Measurements from ENCODE around the gene EYA2.

Gene EYA2

DNA sequence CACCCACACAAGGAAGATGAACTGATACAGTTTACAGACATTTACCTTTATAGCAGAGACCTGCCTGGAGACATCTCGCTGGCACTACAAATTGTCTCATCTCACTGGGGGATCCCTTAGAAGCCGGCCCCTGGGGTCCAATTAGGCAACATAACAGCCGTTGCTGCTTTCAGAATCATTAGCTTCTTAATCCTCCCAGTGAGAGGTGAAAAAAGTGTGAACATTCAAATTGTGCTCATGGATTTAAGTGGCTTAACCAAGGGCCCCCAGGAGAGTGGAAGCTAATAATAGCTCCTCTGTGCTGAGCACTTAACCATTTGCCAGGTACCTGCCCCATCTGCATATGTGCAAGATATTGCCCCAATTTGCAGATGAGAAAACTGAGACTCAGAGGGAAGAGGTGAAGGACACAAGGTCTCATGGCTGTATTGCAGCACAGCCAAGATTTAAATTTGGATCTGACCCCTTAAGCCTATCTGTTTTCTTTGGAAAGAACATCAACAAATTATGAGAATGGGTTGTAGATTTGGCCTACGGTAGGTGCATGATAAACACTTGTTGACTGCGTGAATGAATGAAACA, 101.0 kb downstream of the EYA2 start:
- Histone ChIP-seq H3K36me3 (ENCODE audit: insufficient read depth, low read length) (no peaks in the 10 kb centered on the region), H3K4me3 (ENCODE audit: low read length) (no peak overlapping the region), H3K27ac (ENCODE audit: low read depth, low read length) (no peak overlapping the region; the same call in 1 of the 2 replicates), H3K9ac (ENCODE audit: low read depth, low read length) (no peak overlapping the region), H3K9me3 (ENCODE audit: insufficient read depth, low read depth, low read length) (no peaks in the 10 kb centered on the region), H3K4me1 (ENCODE audit: insufficient read depth, low read length) (peaks cover 24% of the 10 kb centered on the region), H3K27me3 (ENCODE audit: insufficient read depth, low read length) (no peaks in the 10 kb centered on the region; the same call in 1 of the 2 replicates)
- 47% methylated on average over 5 of the region's 5 CpGs for WGBS

GRCh38 chr20:46997187-46997586, 102.5 kb downstream of the EYA2 start:
- Histone ChIP-seq H3K27me3 (ENCODE audit: insufficient read depth, low read length) (no peaks in the 10 kb centered on the region; the same call in 1 of the 2 replicates), H3K4me3 (ENCODE audit: low read length) (no peak overlapping the region), H3K27ac (ENCODE audit: low read depth, low read length) (no peak overlapping the region), H3K36me3 (ENCODE audit: insufficient read depth, low read length) (no peaks in the 10 kb centered on the region), H3K4me1 (ENCODE audit: insufficient read depth, low read length) (peaks cover 21% of the 10 kb centered on the region), H3K9ac (ENCODE audit: low read depth, low read length) (no peak overlapping the region), H3K9me3 (ENCODE audit: insufficient read depth, low read depth, low read length) (no peaks in the 10 kb centered on the region)
- WGBS, result 86% methylated on average over 2 of the region's 2 CpGs

DNA sequence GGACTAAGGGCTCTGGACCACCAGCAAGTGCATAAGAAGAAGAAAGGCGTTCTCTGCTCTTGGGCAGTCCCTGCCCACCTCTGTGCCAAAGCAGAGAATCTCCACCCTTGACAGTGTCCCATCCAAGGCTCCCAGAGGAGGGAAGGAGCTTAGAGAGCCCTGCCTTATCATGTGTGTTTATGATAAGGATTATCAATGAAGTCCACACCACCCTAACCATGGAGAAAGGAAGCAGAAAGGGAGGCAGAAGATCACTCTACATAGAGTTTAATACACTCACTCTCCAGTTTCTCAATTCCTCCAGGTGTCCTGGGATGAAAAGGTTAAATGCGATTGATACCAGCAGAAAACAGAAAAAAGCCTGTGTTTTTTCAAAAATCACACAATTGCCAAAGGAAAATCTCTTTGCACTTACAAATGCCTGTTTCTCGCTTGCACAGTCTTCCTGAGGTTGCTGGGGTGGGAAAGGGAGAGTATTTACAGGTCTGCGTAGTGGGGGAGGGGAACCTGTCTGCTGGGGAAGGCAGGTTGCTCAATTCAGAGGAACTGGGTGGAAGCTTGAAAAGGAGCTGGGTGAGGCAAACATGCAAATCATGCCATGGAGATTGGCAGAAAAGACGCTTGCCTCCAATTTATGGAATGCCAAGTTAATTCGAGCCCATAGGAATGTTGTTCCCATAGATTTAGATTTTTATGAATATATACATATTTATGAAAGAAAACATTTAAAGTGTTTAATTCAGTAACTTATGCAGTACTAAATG, 104.0 kb downstream of the EYA2 start:
- Histone ChIP-seq H3K27ac (ENCODE audit: low read depth, low read length) (no peak overlapping the region), H3K4me1 (ENCODE audit: insufficient read depth, low read length) (peaks cover 10% of the 10 kb centered on the region), H3K4me3 (ENCODE audit: low read length) (no peak overlapping the region), H3K27me3 (ENCODE audit: insufficient read depth, low read length) (no peaks in the 10 kb centered on the region; the same call in 1 of the 2 replicates), H3K9me3 (ENCODE audit: insufficient read depth, low read depth, low read length) (no peaks in the 10 kb centered on the region), H3K36me3 (ENCODE audit: insufficient read depth, low read length) (no peaks in the 10 kb centered on the region), H3K9ac (ENCODE audit: low read depth, low read length) (no peak overlapping the region)
- WGBS, result 47% methylated on average over 5 of the region's 6 CpGs

- Histone ChIP-seq H3K9me3 (ENCODE audit: insufficient read depth, low read depth, low read length) (0 out of 2 replicates have a peak, but pooled peaks cover 3% of the 10 kb centered on the region), H3K36me3 (ENCODE audit: insufficient read depth, low read length) (no peaks in the 10 kb centered on the region), H3K27me3 (ENCODE audit: insufficient read depth, low read length) (no peaks in the 10 kb centered on the region; the same call in 1 of the 2 replicates), H3K4me3 (ENCODE audit: low read length) (no peak overlapping the region), H3K4me1 (ENCODE audit: insufficient read depth, low read length) (peaks cover 10% of the 10 kb centered on the region), H3K9ac (ENCODE audit: low read depth, low read length) (no peak overlapping the region), H3K27ac (ENCODE audit: low read depth, low read length) (no peak overlapping the region)
- WGBS, result 94% methylated on average over 11 of the region's 11 CpGs
These were observed 105.3 kb downstream of the EYA2 start for GRCh38 chr20:46999801-47000465.

- H3K4me1 ChIP-seq (ENCODE audit: insufficient read depth, low read length), result peaks cover 10% of the 10 kb centered on the region
- no peak overlapping the region for H3K4me3 ChIP-seq (ENCODE audit: low read length)
- H3K27ac ChIP-seq (ENCODE audit: low read depth, low read length), result no peak overlapping the region
- H3K27me3 ChIP-seq (ENCODE audit: insufficient read depth, low read length), result no peaks in the 10 kb centered on the region
- H3K9me3 ChIP-seq (ENCODE audit: insufficient read depth, low read depth, low read length), result 0 out of 2 replicates have a peak, but pooled peaks cover 3% of the 10 kb centered on the region
- H3K9ac ChIP-seq (ENCODE audit: low read depth, low read length), result no peak overlapping the region
- WGBS, result 97% methylated on average over 4 of the region's 6 CpGs
- no peaks in the 10 kb centered on the region for H3K36me3 ChIP-seq (ENCODE audit: insufficient read depth, low read length)
These were observed 108.6 kb downstream of the EYA2 start for GRCh38 chr20:47003223-47003622.

DNA sequence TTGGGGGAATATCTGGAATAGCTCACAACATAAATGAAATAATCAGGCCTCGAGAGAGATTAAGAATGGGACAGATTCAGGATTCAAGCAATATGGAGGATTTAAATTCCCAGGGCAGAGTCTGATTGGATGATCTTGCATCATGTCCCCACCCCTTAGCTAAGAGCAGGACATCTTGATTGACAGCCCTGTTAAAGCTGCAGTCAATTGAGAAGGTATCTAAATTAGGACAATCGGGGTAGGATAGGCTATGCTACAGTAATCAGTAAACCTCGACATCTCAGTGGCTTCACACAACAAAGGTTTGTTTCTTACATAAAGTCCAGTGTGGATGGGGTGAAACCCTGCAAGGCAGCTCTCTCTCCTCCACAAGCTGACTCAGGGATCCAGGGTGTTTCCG, 109.5 kb downstream of the EYA2 start:
- Histone ChIP-seq H3K4me1 (ENCODE audit: insufficient read depth, low read length) (peaks cover 2% of the 10 kb centered on the region), H3K9ac (ENCODE audit: low read depth, low read length) (no peak overlapping the region), H3K4me3 (ENCODE audit: low read length) (no peak overlapping the region), H3K36me3 (ENCODE audit: insufficient read depth, low read length) (no peaks in the 10 kb centered on the region), H3K9me3 (ENCODE audit: insufficient read depth, low read depth, low read length) (0 out of 2 replicates have a peak, but pooled peaks cover 3% of the 10 kb centered on the region), H3K27ac (ENCODE audit: low read depth, low read length) (no peak overlapping the region), H3K27me3 (ENCODE audit: insufficient read depth, low read length) (no peaks in the 10 kb centered on the region)
- WGBS, result 70% methylated on average over 4 of the region's 4 CpGs

- Histone ChIP-seq H3K4me1 (ENCODE audit: insufficient read depth, low read length) (no peaks in the 10 kb centered on the region), H3K9me3 (ENCODE audit: insufficient read depth, low read depth, low read length) (0 out of 2 replicates have a peak, but pooled peaks cover 3% of the 10 kb centered on the region), H3K4me3 (ENCODE audit: low read length) (no peak overlapping the region), H3K36me3 (ENCODE audit: insufficient read depth, low read length) (no peaks in the 10 kb centered on the region), H3K9ac (ENCODE audit: low read depth, low read length) (no peak overlapping the region), H3K27ac (ENCODE audit: low read depth, low read length) (no peak overlapping the region), H3K27me3 (ENCODE audit: insufficient read depth, low read length) (no peaks in the 10 kb centered on the region)
- WGBS, result 93% methylated on average over 14 of the region's 14 CpGs
These were observed 113.4 kb downstream of the EYA2 start for GRCh38 chr20:47007826-47008655.

DNA sequence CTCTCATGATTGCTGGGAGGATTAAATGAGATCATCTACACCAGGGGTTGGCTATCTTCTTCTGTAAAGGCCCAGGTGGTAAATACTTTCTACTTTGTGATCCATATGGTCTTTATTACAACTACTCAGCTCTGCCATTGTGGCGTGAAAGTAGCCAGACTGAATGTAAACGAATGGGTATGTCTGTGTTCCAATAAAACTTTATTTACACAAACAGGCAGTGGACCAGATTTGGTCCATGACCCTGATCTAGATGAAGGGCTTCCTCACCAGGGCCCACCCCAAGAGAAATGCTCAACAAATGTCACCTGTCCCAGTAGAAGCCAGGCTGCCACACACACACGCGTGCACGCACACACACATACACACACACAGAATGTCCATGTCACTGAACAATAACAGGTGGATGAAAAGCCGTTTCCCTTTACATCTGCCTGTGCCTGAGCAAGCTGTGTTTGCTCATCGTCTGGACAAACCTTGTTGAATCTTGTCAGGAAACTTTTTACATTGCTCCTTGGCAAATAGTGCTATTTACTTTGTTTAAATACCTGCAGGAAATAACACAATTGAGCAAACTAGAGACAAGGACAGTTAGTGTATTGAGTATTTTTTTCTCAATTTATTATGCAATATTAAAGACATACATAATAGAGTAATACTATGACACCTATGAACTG, 114.3 kb downstream of the EYA2 start:
- H3K9me3 ChIP-seq (ENCODE audit: insufficient read depth, low read depth, low read length), result 0 out of 2 replicates have a peak, but pooled peaks cover 3% of the 10 kb centered on the region
- H3K27ac ChIP-seq (ENCODE audit: low read depth, low read length), result no peak overlapping the region
- H3K27me3 ChIP-seq (ENCODE audit: insufficient read depth, low read length), result no peaks in the 10 kb centered on the region
- H3K4me3 ChIP-seq (ENCODE audit: low read length), result no peak overlapping the region
- H3K9ac ChIP-seq (ENCODE audit: low read depth, low read length), result no peak overlapping the region
- no peaks in the 10 kb centered on the region for H3K4me1 ChIP-seq (ENCODE audit: insufficient read depth, low read length)
- 97% methylated on average over 7 of the region's 7 CpGs for WGBS
- H3K36me3 ChIP-seq (ENCODE audit: insufficient read depth, low read length), result no peaks in the 10 kb centered on the region

GRCh38 chr20:47009784-47010183, 115.1 kb downstream of the EYA2 start:
- Histone ChIP-seq H3K4me3 (ENCODE audit: low read length) (no peak overlapping the region), H3K27me3 (ENCODE audit: insufficient read depth, low read length) (no peaks in the 10 kb centered on the region), H3K36me3 (ENCODE audit: insufficient read depth, low read length) (no peaks in the 10 kb centered on the region), H3K27ac (ENCODE audit: low read depth, low read length) (no peak overlapping the region), H3K4me1 (ENCODE audit: insufficient read depth, low read length) (no peaks in the 10 kb centered on the region), H3K9me3 (ENCODE audit: insufficient read depth, low read depth, low read length) (no peaks in the 10 kb centered on the region), H3K9ac (ENCODE audit: low read depth, low read length) (no peak overlapping the region)

- WGBS, result 83% methylated on average over 5 of the region's 5 CpGs
- no peak overlapping the region for H3K4me3 ChIP-seq (ENCODE audit: low read length)
- no peaks in the 10 kb centered on the region for H3K9me3 ChIP-seq (ENCODE audit: insufficient read depth, low read depth, low read length)
- no peaks in the 10 kb centered on the region for H3K4me1 ChIP-seq (ENCODE audit: insufficient read depth, low read length)
- no peaks in the 10 kb centered on the region for H3K36me3 ChIP-seq (ENCODE audit: insufficient read depth, low read length)
- no peak overlapping the region for H3K9ac ChIP-seq (ENCODE audit: low read depth, low read length)
- no peaks in the 10 kb centered on the region for H3K27me3 ChIP-seq (ENCODE audit: insufficient read depth, low read length)
- H3K27ac ChIP-seq (ENCODE audit: low read depth, low read length), result no peak overlapping the region
These were observed 117.3 kb downstream of the EYA2 start for GRCh38 chr20:47011984-47012383.

Data from HUES64 (cell line).